Transverse colon (tissue), 3 donors: Measurements from ENCODE around the gene MYO19.
"Not testable (repeated sequence)": the region's sequence is repeated elsewhere in the genome, so short reads cannot be mapped to it uniquely, and the experiment has no call there.

Experiments
- CTCF ChIP-seq, 5 experiments: fragments of 200-600 bp in 3 of 5; fragments of 450-650 bp in 2 of 5; sonication (generic) in 3 of 5; IDR thresholded peaks; 1 replicate in 2 of 5; 2 replicates in 3 of 5; pipeline ENCODE4 v1.5.1; 2016 to 2017; ENCODE audit warnings: antibody characterized with exemption in 5 of 5, inconsistent platforms in 3 of 5, mild to moderate bottlenecking in 2 of 5, moderate library complexity in 1 of 5
- EP300 ChIP-seq: sonication (generic); formaldehyde crosslinking; IDR thresholded peaks from one replicate; pipeline ENCODE4 v1.6.1; 2017; ENCODE audit warnings: antibody characterized with exemption, low read depth

GRCh38 chr17:36452888-36453287, 81.8 kb downstream of the MYO19 start:
- not testable (repeated sequence) for TF ChIP-seq CTCF (IDR thresholded peaks at IDR 0.05); EP300
